Measurements from ENCODE around the gene MAP2. TPM values are rescaled to one million over a fixed set of nuclear protein-coding genes. Genes with fewer than 3 reads are reported as not detected.

Gene MAP2
- polyA plus RNA-seq, 1 donor (not counting 4 experiments of a cell fraction or from before 2014, with no cell fraction given): 16.2 TPM

DNA sequence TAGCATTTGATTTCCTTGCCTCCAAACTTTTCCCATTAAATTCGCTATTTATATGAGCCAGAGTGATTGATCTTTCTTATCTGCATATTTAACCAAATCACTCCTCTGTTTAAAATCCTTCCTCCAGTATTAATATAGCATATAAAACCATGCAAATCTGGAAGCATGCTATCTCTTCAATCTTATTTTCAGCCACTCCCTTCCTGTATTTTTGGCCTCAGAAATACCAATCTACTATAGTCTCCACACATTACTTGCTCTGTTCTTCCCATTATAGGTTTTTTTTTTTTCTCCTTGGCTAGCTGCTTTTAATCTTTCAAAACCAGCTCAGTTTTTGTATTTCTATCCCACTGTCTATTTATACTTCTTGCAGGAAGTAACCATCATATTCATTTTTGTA lies 19.1 kb downstream of the MAP2 start:
- no peaks in the 10 kb centered on the region for H3K79me2 ChIP-seq (ENCODE audit: control insufficient read depth, insufficient read depth, low read length)
- no peaks in the 10 kb centered on the region for H3K27me3 ChIP-seq (ENCODE audit: control insufficient read depth, extremely low read depth, insufficient read depth, low read length)
- FAIRE-seq: no peak
- dilution Hi-C loops (cut with MboI; ENCODE audit: extremely low pct_ligation_motif_present, low sequenced_read_pairs): no loop called here
- H3K4me2 ChIP-seq (ENCODE audit: control insufficient read depth, extremely low read depth, insufficient read depth, low read depth, low read length): peak overlapping the region; percentile 11
- H3K9ac ChIP-seq (ENCODE audit: control insufficient read depth, extremely low read depth, insufficient read depth, low read length): no peak overlapping the region
- H3K36me3 ChIP-seq (ENCODE audit: control insufficient read depth in 2 of 2, extremely low read depth in 1 of 2, insufficient read depth in 2 of 2, low read length in 2 of 2): no peaks in the 10 kb centered on the region
- H3K9me3 ChIP-seq (ENCODE audit: control insufficient read depth, low read depth, low read length): no peaks in the 10 kb centered on the region
- peaks cover 24% of the 10 kb centered on the region for H3K4me1 ChIP-seq (ENCODE audit: control insufficient read depth, extremely low read depth, insufficient read depth, low read length)
- DNase-seq (ENCODE audit: low read depth, low spot score): no peak
- no peaks in the 10 kb centered on the region for H4K20me1 ChIP-seq (ENCODE audit: control insufficient read depth, extremely low read depth, insufficient read depth, low read length)
- TF ChIP-seq, protein P1, sequence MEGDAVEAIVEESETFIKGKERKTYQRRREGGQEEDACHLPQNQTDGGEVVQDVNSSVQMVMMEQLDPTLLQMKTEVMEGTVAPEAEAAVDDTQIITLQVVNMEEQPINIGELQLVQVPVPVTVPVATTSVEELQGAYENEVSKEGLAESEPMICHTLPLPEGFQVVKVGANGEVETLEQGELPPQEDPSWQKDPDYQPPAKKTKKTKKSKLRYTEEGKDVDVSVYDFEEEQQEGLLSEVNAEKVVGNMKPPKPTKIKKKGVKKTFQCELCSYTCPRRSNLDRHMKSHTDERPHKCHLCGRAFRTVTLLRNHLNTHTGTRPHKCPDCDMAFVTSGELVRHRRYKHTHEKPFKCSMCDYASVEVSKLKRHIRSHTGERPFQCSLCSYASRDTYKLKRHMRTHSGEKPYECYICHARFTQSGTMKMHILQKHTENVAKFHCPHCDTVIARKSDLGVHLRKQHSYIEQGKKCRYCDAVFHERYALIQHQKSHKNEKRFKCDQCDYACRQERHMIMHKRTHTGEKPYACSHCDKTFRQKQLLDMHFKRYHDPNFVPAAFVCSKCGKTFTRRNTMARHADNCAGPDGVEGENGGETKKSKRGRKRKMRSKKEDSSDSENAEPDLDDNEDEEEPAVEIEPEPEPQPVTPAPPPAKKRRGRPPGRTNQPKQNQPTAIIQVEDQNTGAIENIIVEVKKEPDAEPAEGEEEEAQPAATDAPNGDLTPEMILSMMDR (optimal IDR thresholded peaks at IDR 0.05 in 1 of 3, IDR thresholded peaks at IDR 0.05 in 1 of 3, conservative IDR thresholded peaks at IDR 0.05 in 1 of 3; ENCODE audit: extremely low read depth in 1 of 3, insufficient read depth in 2 of 3, low read length in 3 of 3): no peak
- TF ChIP-seq EZH2 (IDR thresholded peaks at IDR 0.05; ENCODE audit: low read length): no peak
- H2AFZ ChIP-seq (ENCODE audit: control insufficient read depth, low read length): peak overlapping the region; percentile 33
- peak overlapping the region in 1 of 3 experiments; percentile 8 for H3K4me3 ChIP-seq (ENCODE audit: control insufficient read depth in 2 of 3, extremely low read depth in 1 of 3, insufficient read depth in 2 of 3, low read depth in 1 of 3, low read length in 3 of 3)
- no peak overlapping the region for H3K27ac ChIP-seq (ENCODE audit: control insufficient read depth, insufficient read depth, low read length)
- H3K9me1 ChIP-seq (ENCODE audit: control insufficient read depth, extremely low read depth, insufficient read depth, low read length): no peaks in the 10 kb centered on the region

DNA sequence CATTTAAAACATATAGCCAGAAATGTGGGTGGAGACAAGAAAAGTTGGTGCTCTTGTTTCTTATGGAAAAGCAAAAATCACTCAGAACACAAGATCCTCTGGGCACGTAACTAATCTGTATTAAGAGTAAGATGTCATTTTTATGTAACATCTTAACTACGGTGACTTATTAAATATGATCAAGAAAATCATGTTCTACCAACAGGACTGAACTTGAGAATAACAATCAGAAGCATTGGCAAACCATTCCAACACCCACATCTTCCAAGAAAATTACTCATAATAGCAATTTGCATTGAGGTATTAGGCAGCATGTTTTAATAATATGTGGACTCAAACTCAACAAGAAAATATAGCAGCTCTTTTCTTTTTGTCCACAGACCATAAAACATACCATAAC lies 21.6 kb downstream of the MAP2 start:
- peak overlapping the region; percentile 36 for H3K4me2 ChIP-seq (ENCODE audit: control insufficient read depth, extremely low read depth, insufficient read depth, low read depth, low read length)
- dilution Hi-C loops (cut with MboI; ENCODE audit: extremely low pct_ligation_motif_present, low sequenced_read_pairs): no loop called here
- H3K36me3 ChIP-seq (ENCODE audit: control insufficient read depth in 2 of 2, extremely low read depth in 1 of 2, insufficient read depth in 2 of 2, low read length in 2 of 2): no peaks in the 10 kb centered on the region
- H3K9me3 ChIP-seq (ENCODE audit: control insufficient read depth, low read depth, low read length): no peaks in the 10 kb centered on the region
- H3K9me1 ChIP-seq (ENCODE audit: control insufficient read depth, extremely low read depth, insufficient read depth, low read length): no peaks in the 10 kb centered on the region
- TF ChIP-seq, protein P1 (optimal IDR thresholded peaks at IDR 0.05 in 1 of 3, IDR thresholded peaks at IDR 0.05 in 1 of 3, conservative IDR thresholded peaks at IDR 0.05 in 1 of 3; ENCODE audit: extremely low read depth in 1 of 3, insufficient read depth in 2 of 3, low read length in 3 of 3): no peak
- no peak for TF ChIP-seq EZH2 (IDR thresholded peaks at IDR 0.05; ENCODE audit: low read length)
- no peaks in the 10 kb centered on the region for H4K20me1 ChIP-seq (ENCODE audit: control insufficient read depth, extremely low read depth, insufficient read depth, low read length)
- FAIRE-seq: peak; percentile 65
- no peak for DNase-seq (ENCODE audit: low read depth, low spot score)
- H3K27ac ChIP-seq (ENCODE audit: control insufficient read depth, insufficient read depth, low read length): no peak overlapping the region
- H3K27me3 ChIP-seq (ENCODE audit: control insufficient read depth, extremely low read depth, insufficient read depth, low read length): no peaks in the 10 kb centered on the region
- no peak overlapping the region for H3K4me3 ChIP-seq (ENCODE audit: control insufficient read depth in 2 of 3, extremely low read depth in 1 of 3, insufficient read depth in 2 of 3, low read depth in 1 of 3, low read length in 3 of 3)
- peak overlapping the region; percentile 29 for H2AFZ ChIP-seq (ENCODE audit: control insufficient read depth, low read length)
- H3K9ac ChIP-seq (ENCODE audit: control insufficient read depth, extremely low read depth, insufficient read depth, low read length): no peak overlapping the region
- no peaks in the 10 kb centered on the region for H3K79me2 ChIP-seq (ENCODE audit: control insufficient read depth, insufficient read depth, low read length)
- peaks cover 24% of the 10 kb centered on the region for H3K4me1 ChIP-seq (ENCODE audit: control insufficient read depth, extremely low read depth, insufficient read depth, low read length)
